Tibial nerve (tissue), 4 donors: ENCODE results near the gene MRGPRX2.

Experiments used
- CTCF ChIP-seq, 5 experiments: fragments of 200-600 bp in 3 of 5; fragments of 450-650 bp in 2 of 5; sonication (generic) in 3 of 5; IDR thresholded peaks; one replicate each; pipeline ENCODE4 v1.5.1; 2016 to 2019; ENCODE audit warnings: antibody characterized with exemption in 5 of 5, mild to moderate bottlenecking in 3 of 5, moderate library complexity in 2 of 5
- EP300 ChIP-seq, 2 donors: sonication (generic); formaldehyde crosslinking; IDR thresholded peaks; one replicate each; pipeline ENCODE4 v1.6.1; 2017; ENCODE audit warnings: antibody characterized with exemption in 2 of 2, mild to moderate bottlenecking in 1 of 2
- POLR2A ChIP-seq, 2 donors: fragments of 450-650 bp; IDR thresholded peaks; one replicate each; pipeline ENCODE4 v1.6.1; 2017; ENCODE audit warnings: antibody characterized with exemption in 2 of 2, mild to moderate bottlenecking in 2 of 2, moderate library complexity in 2 of 2

GRCh38 chr11:19107125-19107524 is 46.6 kb upstream of the MRGPRX2 start:
- no peak for TF ChIP-seq POLR2A (IDR thresholded peaks at IDR 0.05)
- no peak for TF ChIP-seq EP300 (IDR thresholded peaks at IDR 0.05)
- no peak for TF ChIP-seq CTCF (IDR thresholded peaks at IDR 0.05)
